Glomerular visceral epithelial cell (primary cell): Measurements from ENCODE around the gene CFAP58.

Experiments
- DNase-seq: peaks from one replicate; pipeline ENCODE4 v3.0.0-alpha.2; 2016; ENCODE audit errors: extremely low spot score

Gene CFAP58

DNA sequence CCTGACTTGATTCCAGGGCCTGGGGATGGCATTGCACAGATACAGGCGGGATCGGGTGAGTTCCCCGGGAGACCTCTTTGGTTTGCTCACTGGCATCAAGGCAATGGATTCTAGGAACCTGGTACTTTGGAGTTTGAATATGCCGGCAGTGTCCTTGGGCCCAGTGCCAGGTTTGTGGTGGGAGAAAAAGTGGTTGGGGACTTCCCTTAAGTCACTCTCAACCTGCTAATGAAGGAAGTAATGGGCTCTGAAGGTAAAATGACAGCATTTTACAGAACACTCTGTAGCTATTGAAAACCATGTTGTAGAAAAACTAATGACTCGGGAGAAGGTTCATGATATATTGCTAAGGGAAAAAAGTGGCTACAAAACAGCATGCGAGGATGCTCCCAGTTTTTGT is 129.9 kb downstream of the CFAP58 start:
- DNase-seq, result peak; percentile 13

- DNase-seq, result no peak
These were observed 132.0 kb downstream of the CFAP58 start for GRCh38 chr10:104485632-104486031.

DNA sequence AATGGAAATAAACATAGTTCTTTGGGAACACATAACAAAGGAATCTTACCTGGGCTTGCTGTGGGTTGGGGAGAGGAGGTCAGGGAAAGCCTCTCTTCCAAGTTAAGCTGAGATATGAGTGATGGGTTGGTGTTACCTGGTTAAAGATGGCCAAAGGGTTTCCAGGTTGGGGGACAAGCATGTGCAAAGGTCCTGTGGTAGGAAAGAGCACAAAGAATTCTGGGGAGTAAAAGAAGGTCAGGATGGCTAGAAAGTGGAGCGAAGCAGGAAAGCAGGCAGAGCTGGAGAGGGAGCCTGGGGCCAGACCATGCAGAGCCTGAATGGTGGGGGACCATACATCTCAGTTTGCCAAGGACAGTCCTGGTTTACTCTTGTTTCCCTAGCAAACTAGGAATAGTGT is 133.2 kb downstream of the CFAP58 start:
- no peak for DNase-seq

- DNase-seq, result no peak
These were observed 134.3 kb downstream of the CFAP58 start for GRCh38 chr10:104487794-104488438.

- DNase-seq, result no peak
These were observed 134.8 kb downstream of the CFAP58 start for GRCh38 chr10:104488439-104488832.

DNA sequence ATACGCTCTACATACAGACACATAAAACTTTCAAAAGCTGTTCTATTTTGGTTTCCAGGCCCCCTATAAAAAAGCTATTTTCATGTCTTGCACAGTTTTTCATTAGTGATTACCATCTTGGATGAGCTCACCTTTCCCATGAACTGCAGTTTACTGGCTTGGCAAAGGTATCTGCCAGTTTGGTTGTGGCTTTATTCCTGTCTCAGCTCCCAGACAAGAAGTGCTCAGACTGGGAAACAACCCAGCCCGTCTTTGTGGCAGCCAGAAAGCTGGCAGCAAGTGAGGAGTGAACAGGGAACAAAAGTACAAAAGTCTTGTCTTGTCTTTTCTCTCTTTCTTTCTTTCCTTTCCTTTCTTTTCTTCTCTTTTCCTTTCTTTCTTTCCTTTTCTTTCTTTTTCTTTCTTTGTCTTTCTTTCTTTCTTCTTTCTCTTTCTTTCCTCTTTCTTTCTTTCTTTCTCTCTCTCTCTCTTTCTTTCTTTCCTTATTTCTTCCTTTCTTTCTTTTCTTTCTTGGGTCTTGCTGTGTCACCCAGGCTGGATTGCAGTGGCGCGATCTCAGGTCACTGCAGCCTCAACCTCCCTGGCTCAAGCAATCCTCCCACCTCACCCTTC is 138.8 kb downstream of the CFAP58 start:
- peak; percentile 9 for DNase-seq

DNA sequence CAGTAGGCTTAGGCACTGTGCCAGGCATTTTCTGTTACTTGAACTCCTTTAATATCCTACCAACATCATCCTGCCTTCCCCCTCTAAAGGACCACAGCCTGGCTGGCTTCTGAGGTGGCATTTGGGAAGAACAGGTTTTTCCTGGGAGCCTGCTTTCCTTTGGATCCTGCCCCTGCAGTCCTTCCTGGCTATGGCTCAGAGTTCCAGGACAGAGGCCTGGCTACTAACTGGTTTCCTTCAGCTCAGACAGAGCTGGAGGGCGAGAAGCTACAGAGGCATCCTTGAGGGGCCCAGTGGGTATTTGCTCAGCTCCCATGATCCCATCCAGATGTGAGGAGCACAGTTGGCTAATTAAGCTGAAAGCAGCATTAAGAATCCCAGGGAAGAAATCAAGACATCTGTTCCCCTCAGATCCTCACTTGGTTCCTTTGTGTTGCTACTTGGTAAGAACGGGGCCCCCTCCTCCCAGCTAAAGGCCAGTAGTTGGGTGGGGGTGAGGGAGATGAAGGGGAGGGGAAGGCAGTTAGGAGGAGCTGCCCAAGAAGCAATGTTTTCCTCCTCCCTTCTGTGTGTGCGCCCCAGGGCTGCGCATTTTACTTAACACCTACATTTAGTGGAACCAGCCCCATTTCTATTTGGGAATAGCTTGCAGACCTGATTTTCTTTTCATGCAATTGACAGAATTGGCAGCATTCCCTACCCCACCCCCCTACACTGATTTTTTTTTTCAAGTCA is 144.9 kb downstream of the CFAP58 start:
- no peak for DNase-seq

GRCh38 chr10:104501449-104501848 is 147.8 kb downstream of the CFAP58 start:
- no peak for DNase-seq

DNA sequence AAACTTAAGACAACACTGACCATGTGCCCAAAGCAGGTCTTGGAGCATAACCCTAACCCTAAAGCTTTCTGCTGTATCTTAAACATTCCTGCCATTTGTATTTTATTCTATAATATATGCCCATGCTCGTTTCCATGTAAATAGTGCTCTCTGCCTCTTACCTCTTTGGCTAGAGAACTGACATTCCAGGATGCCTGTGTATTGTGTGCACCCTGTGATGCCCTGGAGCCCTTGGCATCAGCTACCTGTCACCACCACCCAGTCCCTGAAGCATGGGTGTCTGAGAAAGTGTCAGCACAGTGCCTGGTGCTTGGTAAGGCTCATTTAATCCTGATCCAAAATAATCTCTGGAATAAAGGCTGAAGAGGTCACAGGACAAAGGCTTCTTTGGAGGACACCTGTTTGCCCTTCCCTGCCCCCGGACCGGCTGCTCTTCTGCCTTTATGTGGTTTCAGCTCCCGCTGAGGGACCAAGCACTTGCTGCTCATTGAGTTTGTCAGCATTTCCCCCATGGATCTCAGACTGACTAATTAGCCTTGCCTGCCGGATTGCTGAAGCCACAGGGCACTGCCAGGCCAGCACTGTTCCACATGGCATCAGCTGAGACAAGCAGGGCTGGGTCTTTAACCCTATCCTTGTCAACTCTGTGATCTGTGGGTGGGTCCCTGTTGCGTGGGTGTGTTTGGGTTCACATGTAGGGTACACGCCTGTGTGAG is 148.4 kb downstream of the CFAP58 start:
- no peak for DNase-seq

DNA sequence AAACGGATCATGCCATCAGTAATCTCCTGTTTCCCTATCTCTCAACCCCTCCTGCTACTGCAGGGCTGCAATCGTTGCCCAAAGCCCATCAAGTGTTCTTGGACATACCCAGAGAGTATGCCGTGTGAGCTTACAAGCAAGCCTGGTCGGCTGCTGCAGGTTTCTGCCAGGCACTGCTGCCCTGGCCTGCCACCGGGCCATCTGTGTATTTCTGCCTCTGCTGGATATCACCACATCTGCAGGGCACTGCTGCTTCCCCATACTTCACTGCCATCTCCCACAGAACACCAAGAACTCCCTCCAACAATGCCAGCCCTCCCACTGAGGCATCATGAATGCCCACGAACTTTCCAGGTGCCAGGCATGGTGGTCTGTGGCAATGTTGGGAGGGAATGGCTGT is 149.3 kb downstream of the CFAP58 start:
- DNase-seq, result no peak
